BJ (cell line): Measurements from ENCODE around the gene MRPL3. TPM values are rescaled to one million over a fixed set of nuclear protein-coding genes. Genes with fewer than 3 reads are reported as not detected.

Experiments used
- CTCF ChIA-PET: fragments of 350-600 bp; formaldehyde crosslinking; extraction: SDS; loops from one replicate; lab custom pipeline; 2021; ENCODE audit warnings: antibody characterized with exemption, inconsistent platforms; lab: Yijun Ruan, JAX
- POLR2A ChIA-PET: fragments of 300-600 bp; sonication (Branson Sonifier 250); formaldehyde crosslinking; extraction: SDS; loops from one replicate; lab custom pipeline; 2021; ENCODE audit warnings: antibody characterized with exemption; lab: Charles Lee
- DNase-seq: peaks from one replicate; pipeline ENCODE4 v3.0.0-alpha.2; 2011; ENCODE audit warnings: low read depth
- H3K27me3 ChIP-seq: 2 replicates; pipeline ENCODE4 v1.6.0; 2011; ENCODE audit warnings: low read length; ENCODE audit not compliant: control insufficient read depth, insufficient read depth
- H3K36me3 ChIP-seq: 2 replicates; pipeline ENCODE4 v1.5.1; 2011; ENCODE audit warnings: low read length; ENCODE audit not compliant: control insufficient read depth, insufficient read depth
- H3K4me3 ChIP-seq: 2 replicates; pipeline ENCODE4 v1.5.1; 2011; ENCODE audit warnings: low read depth, mild to moderate bottlenecking, control low read depth, low read length
- polyA plus RNA-seq: library from polyadenylated mRNA; depleted of rRNA; stranded (reverse); fragments of >200 nt; gene quantifications from 2 replicates; pipeline ENCODE4 v1.2.3, GENCODE V29; 2011
- TF ChIP-seq, protein P1 (sequence below): IDR thresholded peaks from 2 replicates; pipeline ENCODE4 v1.5.1; 2011; ENCODE audit warnings: low read depth, mild to moderate bottlenecking, control low read depth, inconsistent platforms, low read length, moderate library complexity; ENCODE audit not compliant: insufficient read depth

MRPL3 gene
- polyA plus RNA-seq, 1 experiment = 71.5 TPM

DNA sequence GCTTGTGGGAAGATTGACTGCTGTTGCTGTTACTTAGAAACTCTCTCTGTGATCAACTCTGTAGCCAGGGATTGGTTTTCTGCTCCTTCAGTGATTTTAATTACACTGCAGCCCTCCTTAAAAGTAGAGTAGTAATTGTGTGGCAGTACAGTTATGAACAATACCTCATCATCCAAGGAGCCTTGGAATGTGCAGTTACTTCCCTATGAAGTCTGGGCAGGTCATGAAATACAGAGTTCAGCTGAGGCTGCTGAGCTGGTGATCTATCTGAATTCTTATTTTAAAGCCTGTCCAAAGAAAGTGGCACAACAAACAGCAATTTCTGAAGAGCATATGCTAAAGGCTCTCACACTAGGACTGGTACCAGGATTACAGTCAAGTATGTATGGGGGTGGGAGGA lies 37.4 kb upstream of the MRPL3 start:
- CTCF ChIA-PET = interaction anchor here (0.6 to 2.1 kb wide), 5 partner anchors 10 to 641 kb away, joined by 3 to 5 read pairs (median 3); no protein-coding TSS in a partner anchor

DNA sequence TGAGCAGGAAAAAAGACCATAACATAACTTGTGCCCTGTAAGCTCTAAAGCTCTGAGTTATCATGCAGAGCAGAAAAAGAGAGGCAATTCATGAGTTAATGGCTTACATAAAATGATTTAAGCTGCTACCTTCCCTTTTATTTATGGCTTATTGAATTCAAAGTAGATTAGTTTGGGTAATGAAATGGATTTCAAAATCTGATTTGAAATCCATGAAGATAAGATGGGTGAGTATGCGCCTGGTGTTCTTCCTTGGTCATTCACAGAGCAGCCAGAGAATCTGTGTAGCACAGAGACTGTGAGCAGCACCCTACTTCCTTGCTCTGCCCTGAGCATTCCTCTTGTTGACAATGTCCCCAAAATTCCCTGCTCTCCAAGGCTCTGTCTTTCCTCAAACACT lies 36.2 kb upstream of the MRPL3 start:
- H3K27me3 ChIP-seq = no peaks in the 10 kb centered on the region
- H3K36me3 ChIP-seq = no peaks in the 10 kb centered on the region
- TF ChIP-seq, protein P1, sequence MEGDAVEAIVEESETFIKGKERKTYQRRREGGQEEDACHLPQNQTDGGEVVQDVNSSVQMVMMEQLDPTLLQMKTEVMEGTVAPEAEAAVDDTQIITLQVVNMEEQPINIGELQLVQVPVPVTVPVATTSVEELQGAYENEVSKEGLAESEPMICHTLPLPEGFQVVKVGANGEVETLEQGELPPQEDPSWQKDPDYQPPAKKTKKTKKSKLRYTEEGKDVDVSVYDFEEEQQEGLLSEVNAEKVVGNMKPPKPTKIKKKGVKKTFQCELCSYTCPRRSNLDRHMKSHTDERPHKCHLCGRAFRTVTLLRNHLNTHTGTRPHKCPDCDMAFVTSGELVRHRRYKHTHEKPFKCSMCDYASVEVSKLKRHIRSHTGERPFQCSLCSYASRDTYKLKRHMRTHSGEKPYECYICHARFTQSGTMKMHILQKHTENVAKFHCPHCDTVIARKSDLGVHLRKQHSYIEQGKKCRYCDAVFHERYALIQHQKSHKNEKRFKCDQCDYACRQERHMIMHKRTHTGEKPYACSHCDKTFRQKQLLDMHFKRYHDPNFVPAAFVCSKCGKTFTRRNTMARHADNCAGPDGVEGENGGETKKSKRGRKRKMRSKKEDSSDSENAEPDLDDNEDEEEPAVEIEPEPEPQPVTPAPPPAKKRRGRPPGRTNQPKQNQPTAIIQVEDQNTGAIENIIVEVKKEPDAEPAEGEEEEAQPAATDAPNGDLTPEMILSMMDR = no peak
- ChIA-PET CTCF (interaction anchor here (0.8 to 1.7 kb wide), 2 partner anchors 12 to 35 kb away, joined by 3 to 4 read pairs; no protein-coding TSS in a partner anchor), POLR2A (no interaction called here)
- DNase-seq = no peak
- no peak overlapping the region for H3K4me3 ChIP-seq

More for the DNA sequence above, 37.4 kb upstream of the MRPL3 start:
- no peaks in the 10 kb centered on the region for H3K27me3 ChIP-seq
- POLR2A ChIA-PET = no interaction called here
- no peak overlapping the region for H3K4me3 ChIP-seq
- DNase-seq = no peak
- TF ChIP-seq, protein P1 = no peak
- H3K36me3 ChIP-seq = no peaks in the 10 kb centered on the region

DNA sequence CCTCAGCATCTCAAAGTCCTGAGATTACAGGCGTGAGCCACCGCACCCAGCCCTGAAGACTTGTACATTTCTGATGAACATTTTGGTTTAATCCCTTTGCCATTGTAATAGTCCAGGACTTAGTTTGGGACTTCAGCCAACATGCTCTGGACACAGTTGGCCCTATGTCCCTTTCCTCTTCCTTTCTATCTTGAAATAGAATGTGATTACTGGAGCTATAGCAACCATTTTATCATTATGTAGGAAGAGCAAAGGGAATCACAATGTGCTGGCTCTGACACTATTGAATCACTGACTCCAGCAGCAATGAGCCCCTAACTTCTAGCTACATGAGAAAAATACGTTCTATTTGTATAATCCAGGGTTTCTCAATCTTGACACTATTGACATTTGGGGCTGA lies 34.8 kb upstream of the MRPL3 start:
- ChIA-PET CTCF (interaction anchor here (1.1 to 1.7 kb wide), 2 partner anchors 10 to 16 kb away, joined by 3 to 4 read pairs; no protein-coding TSS in a partner anchor), POLR2A (no interaction called here)
- TF ChIP-seq, protein P1 = no peak
- no peak overlapping the region for H3K4me3 ChIP-seq
- no peaks in the 10 kb centered on the region for H3K36me3 ChIP-seq
- no peaks in the 10 kb centered on the region for H3K27me3 ChIP-seq
- no peak for DNase-seq

DNA sequence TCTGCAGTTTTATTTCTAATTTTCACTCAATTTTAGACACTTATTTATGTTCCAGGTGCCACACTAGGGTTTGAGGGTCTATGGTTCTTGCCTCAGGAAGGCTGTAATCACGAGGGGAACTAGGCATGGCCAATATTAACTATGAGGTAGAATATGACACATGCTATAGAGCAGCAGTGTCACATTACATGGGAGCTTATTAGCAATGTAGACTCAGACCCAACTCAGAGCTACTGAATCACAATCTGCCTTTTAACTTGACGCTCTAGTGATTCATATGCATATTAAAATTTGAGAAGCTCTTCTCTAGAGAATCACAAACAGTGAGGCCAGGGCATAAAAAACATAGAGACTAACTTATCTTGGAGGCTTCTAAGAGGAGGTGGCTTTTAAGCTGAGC lies 32.8 kb upstream of the MRPL3 start:
- no peaks in the 10 kb centered on the region for H3K36me3 ChIP-seq
- CTCF ChIA-PET = interaction anchor here (1.1 kb wide), 1 partner anchor 12 kb away, joined by 3 read pairs; no protein-coding TSS in a partner anchor
- TF ChIP-seq, protein P1 = no peak
- no peak overlapping the region for H3K4me3 ChIP-seq
- POLR2A ChIA-PET = no interaction called here
- DNase-seq = peak; percentile 18
- H3K27me3 ChIP-seq = no peaks in the 10 kb centered on the region

DNA sequence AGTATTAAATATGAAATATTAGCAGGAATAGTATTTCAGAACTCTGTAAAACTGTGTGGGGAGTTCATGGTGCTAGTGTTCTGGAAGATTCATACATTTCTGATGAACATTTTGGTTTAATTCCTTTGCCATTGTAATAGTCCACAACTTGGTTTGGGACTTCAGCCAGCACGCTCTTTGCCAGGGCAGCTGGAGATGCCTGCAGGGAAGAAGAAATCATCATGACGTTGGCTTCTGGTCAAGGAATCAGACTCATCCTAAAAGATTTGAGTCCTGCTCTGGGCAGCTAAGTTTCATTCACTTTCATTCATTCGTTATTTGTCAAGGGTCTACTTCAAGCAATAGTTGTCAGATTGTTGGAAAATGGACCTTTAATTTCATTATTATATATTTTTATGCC lies 32.4 kb upstream of the MRPL3 start:
- no peaks in the 10 kb centered on the region for H3K36me3 ChIP-seq
- ChIA-PET CTCF (interaction anchor here (1.1 kb wide), 1 partner anchor 13 kb away, joined by 3 read pairs; no protein-coding TSS in a partner anchor), POLR2A (no interaction called here)
- TF ChIP-seq, protein P1 = no peak
- no peaks in the 10 kb centered on the region for H3K27me3 ChIP-seq
- H3K4me3 ChIP-seq = no peak overlapping the region
- DNase-seq = peak; percentile 19
